Renal cortex interstitium (tissue), 11 donors: ENCODE measurements around the gene BSND. TPM values are rescaled to one million over a fixed set of nuclear protein-coding genes. Genes with fewer than 3 reads are reported as not detected.

Experiments
- DNase-seq, 11 donors: peaks; one replicate each; pipeline ENCODE4 v3.0.0-alpha.2; 2013; ENCODE audit warnings: low read depth in 9 of 11, low spot score in 4 of 11; ENCODE audit errors: extremely low read depth in 1 of 11
- polyA plus RNA-seq, 3 donors: library from polyadenylated mRNA; unstranded; fragments of 120-200 nt; gene quantifications; one replicate each; pipeline ENCODE4 v1.2.1, GENCODE V29; 2013; ENCODE audit not compliant: insufficient read length in 3 of 3

The BSND gene
- polyA plus RNA-seq, 3 donors, result 3.3 to 4.2 (median 3.6) TPM

GRCh38 chr1:54986533-54986932 lies 12.2 kb upstream of the BSND start:
- DNase-seq, result no peak

- DNase-seq, result no peak
These were observed 11.3 kb upstream of the BSND start for GRCh38 chr1:54987427-54987826.

GRCh38 chr1:54987919-54988705 lies 10.6 kb upstream of the BSND start:
- DNase-seq, result no peak

GRCh38 chr1:54988975-54989374 lies 9.8 kb upstream of the BSND start:
- DNase-seq, result no peak

DNA sequence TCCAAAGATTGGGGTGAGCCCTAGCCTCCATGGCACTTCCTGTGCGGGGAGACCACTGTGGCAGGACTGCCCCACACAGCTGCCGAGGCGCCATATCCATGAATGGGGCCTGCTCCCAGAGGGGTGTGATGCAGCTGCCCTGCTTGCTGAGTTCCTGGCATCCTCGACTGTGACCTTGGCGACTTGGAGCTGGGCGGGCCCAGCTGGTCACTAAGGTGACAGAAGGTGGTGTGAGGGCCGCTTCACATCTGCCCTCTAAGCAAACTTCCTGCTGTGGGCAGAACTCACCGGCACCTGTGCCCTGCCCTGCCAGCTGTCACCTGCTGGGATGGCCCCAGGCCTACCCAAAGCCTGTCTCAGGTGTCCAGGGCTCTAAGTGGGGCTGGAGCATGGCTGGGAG lies 9.3 kb upstream of the BSND start:
- no peak for DNase-seq

DNA sequence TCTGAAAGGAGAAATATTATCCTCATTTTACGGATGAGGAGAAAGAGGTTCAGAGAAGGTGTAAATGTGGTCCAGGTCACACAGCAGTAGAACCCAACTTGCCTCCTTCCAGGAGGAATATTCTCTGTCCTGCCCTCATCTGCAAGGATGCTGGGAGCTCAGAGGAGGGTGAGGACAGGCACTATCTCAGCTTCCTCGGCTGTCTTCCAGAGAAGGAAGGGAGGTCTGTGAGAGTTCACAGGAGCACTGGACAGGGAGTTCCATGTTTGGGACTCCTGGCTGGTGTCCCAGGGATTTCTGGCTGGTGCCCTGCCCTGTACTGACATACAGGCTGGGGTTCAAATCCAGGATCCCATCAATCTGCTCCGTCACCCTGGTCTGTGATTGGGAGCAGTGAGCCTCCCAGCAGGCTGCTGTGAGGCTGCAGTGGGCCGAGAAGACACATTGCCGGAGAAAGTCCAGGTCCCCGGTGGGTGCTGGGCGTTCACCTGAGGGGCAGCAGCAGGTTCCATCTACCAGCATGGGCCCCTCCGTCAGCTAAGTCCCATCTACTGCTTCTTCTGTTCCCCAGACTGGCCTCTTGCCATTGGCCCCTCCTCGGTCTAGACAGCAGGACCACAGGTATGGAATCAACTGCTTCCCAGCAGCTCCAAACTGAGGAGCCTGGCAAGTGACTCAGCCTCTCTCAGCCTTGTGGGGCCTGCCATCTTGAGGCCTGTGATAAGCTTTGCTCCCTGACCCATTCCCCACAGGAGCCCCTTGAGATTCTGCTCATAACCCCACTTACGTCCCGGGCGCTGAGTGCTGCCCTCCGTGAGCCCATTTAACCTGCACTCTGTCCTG lies 8.5 kb upstream of the BSND start:
- no peak for DNase-seq

DNA sequence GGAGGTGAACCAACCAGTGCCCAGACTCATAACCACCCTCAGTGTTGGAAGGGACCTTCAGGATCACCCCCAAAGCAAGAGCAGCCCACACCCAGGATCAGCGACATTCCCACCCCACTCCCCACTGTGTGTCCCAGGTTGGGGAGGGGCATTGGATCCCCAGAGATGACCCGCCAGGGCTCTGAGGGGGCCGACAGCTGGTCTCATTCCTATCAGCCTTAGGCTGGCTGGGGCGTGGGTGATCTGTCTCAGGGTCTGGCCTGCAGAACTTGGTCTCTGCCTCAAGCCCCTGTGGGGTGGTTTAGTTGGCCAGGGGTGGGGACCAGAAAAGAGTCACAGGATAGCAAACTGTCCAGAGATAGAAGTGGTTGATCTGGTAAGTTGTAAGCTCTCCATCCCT lies 7.8 kb upstream of the BSND start:
- no peak for DNase-seq

DNA sequence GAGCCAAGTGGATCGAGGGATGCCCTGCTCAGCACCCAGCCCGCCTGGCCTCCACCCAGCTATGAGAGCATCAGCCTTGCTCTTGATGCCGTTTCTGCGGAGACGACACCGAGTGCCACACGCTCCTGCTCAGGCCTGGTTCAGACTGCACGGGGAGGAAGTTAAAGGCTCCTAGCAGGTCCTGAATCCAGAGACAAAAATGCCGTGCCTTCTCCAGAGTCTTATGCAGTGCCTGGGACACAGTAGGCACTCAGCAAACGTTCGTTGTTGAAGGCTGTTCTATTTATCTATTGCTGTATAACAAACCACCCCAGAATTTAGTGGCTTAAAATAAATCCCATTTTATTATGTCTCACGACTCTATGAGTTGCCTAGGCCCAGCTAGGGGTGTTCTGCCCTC lies 6.8 kb upstream of the BSND start:
- DNase-seq, result no peak

GRCh38 chr1:54993140-54993539 lies 5.6 kb upstream of the BSND start:
- DNase-seq, result no peak

DNA sequence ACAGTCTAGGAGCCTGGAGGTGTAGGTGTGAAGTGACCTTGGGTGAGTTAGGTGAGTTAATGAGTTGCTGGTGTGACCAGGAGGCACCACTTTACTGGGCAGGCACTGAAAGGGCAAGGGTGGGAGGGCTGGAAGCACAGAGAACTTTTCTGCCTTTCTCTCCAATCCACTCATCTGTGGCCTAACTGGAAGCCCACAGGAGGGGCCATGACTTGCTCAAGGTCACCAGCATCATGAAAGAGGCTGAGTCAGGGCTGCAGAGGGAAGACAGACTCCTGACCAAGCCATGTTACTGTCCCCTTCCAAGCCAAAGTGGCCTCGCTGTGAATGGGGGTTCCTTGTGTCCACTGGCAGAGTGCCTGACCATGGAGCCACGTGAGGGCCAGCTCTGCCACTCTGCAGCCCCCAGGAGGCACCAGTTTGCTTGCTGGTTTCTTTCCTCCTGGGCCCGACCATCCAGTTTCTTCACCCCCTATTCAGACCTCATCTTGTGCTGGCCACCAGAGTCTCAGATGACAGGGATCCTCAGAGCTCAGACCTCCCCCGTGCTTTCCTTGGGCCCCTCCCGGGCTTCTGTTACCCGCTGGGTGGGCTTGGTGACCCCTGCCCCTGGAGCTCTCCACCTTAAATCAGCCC lies 4.3 kb upstream of the BSND start:
- DNase-seq, result no peak

DNA sequence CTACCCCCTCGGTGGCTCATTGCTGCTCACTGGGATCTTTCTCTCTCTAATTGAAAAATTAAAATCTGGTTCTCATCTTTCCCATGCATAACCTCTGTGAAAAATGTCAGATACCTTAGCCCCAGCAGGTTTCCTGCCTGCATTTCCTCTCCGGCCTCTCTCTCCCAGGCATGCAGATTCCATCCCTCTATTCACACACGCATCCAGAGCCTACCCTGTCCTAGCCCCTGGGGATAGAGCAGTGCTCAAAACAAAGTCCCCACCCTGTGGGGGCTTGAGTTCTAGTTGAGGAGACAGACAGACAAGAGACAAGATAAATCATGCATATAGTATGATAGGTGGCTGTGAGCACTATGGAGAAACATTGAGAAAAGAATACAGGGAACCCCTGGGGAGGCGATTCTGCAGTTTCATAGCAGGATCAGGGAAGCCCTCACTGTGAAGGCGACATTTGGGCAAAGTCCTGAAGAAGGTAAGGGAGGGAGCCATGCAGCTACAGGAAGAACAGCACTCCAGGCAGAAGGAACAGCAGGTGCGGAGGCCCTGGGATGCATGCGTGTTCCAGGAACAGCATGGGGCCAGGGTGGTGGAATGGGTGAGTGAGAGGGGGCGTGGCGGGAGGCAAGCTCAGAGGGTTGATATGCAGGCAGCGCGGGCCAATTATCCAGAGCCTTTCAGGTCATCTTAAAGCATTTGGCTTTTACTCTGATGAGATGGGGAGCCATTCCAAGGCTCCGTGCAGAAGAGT lies 3.5 kb upstream of the BSND start:
- DNase-seq, result no peak

DNA sequence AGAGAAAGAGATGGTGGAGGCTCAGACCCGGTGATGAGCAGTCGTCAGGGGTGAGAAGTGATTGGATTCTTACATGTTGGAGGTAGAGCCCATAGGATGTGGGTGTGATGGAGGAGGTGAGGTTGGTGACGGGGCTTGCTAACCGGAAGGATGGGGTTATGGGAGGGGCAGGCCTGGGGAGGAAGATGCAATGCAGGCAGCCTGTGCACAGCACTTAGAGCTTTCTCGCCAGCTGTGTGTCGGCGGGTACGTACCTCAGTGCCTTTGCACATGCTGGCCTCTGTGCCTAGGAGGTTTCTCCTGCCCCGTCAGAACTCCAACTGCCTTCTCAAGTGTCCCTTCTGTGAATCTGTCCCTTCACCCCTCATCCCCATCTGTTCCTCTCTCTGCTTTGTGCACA lies 2.9 kb upstream of the BSND start:
- no peak for DNase-seq

GRCh38 chr1:54996359-54996868 lies 2.3 kb upstream of the BSND start:
- peak in 5 of 11 donors; percentile 36 to 72 (median 58) for DNase-seq

- DNase-seq, result no peak
These were observed 1.6 kb upstream of the BSND start for GRCh38 chr1:54996869-54997710.

- no peak for DNase-seq
These were observed 1.1 kb upstream of the BSND start for GRCh38 chr1:54997711-54997986.

DNA sequence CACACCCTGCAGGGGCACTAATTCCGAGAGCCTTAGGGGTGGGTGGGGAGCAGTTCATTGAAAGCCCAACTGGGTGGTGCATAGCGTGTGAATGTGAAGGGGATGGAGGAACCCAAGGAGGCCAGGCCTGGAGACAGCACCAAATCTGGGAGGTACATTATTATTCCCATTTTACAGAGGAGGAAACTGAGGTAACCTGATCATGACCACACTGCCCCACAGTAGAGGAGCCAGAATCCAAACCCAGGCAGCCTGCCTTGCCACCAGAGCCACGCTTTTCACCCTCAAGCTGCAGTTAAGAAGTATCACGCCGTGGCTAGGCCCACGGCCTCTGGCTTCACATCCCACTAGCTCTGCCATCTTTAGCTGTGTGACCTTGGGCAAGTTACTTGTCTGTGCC lies 633 bp upstream of the BSND start:
- DNase-seq, result no peak

GRCh38 chr1:55000110-55001085 lies 1.7 kb downstream of the BSND start:
- DNase-seq, result no peak
